H1 (cell line): ENCODE measurements around the gene LYAR. TPM values are rescaled to one million over a fixed set of nuclear protein-coding genes. Genes with fewer than 3 reads are reported as not detected.
"Not testable (repeated sequence)": the region's sequence is repeated elsewhere in the genome, so short reads cannot be mapped to it uniquely, and the experiment has no call there.

Source experiments
- CTCF ChIA-PET: fragments of 300-600 bp; sonication (Branson Sonifier 250); formaldehyde crosslinking; loops from one replicate; lab custom pipeline; 2021; ENCODE audit not compliant: partially characterized antibody; lab: Charles Lee
- POLR2A ChIA-PET: fragments of 300-600 bp; sonication (Branson Sonifier 250); formaldehyde crosslinking; loops from one replicate; lab custom pipeline; 2021; ENCODE audit warnings: inconsistent platforms; ENCODE audit not compliant: partially characterized antibody; lab: Charles Lee
- DNase-seq, 2 experiments: peaks; one replicate each; pipeline versions ENCODE4 v3.0.0 to v3.0.0-alpha.2; 2010 to 2022; ENCODE audit warnings: low spot score in 2 of 2, low read depth in 1 of 2, mixed read lengths in 1 of 2
- FAIRE-seq: peaks from 2 replicates; lab custom pipeline; 2011; peaks lifted over from hg19 to GRCh38; lab: Jason Lieb, UNC
- H2AFZ ChIP-seq: 2 replicates; pipeline ENCODE4 v1.8.1; 2012; ENCODE audit warnings: low read length, inconsistent platforms
- H2AK5ac ChIP-seq: 2 replicates; pipeline ENCODE4 v1.6.1; 2013; ENCODE audit warnings: low read depth, low read length
- H2BK120ac ChIP-seq: replicated peaks from 2 replicates; pipeline ENCODE3; 2013; ENCODE audit warnings: low read depth, low read length, inconsistent platforms
- H2BK12ac ChIP-seq: 2 replicates; pipeline ENCODE4 v1.6.1; 2013; ENCODE audit warnings: low read depth, low read length
- H2BK15ac ChIP-seq: 2 replicates; pipeline ENCODE4 v1.6.1; 2013; ENCODE audit warnings: low read length
- H2BK20ac ChIP-seq: 2 replicates; pipeline ENCODE4 v1.6.1; 2013; ENCODE audit warnings: low read length
- H2BK5ac ChIP-seq: 2 replicates; pipeline ENCODE4 v1.6.1; 2013; ENCODE audit warnings: low read depth, low read length
- H3K14ac ChIP-seq: 2 replicates; pipeline ENCODE4 v1.6.1; 2013; ENCODE audit warnings: inconsistent platforms; ENCODE audit not compliant: insufficient read length
- H3K18ac ChIP-seq: 2 replicates; pipeline ENCODE4 v1.6.1; 2013; ENCODE audit warnings: low read length; ENCODE audit errors: extremely low read depth
- H3K23ac ChIP-seq: 2 replicates; pipeline ENCODE4 v1.6.1; 2013; ENCODE audit warnings: inconsistent platforms; ENCODE audit not compliant: insufficient read length
- H3K23me2 ChIP-seq: 2 replicates; pipeline ENCODE4 v1.6.1; 2013; ENCODE audit warnings: low read depth, low read length
- H3K27ac ChIP-seq: 2 replicates; pipeline ENCODE4 v1.6.1; 2011; ENCODE audit warnings: low read depth, low read length, inconsistent platforms
- H3K27me3 ChIP-seq, 4 experiments: replicated peaks in 1 of 4; 1 replicate in 1 of 4; 2 replicates in 3 of 4; pipeline versions ENCODE4 v1.6.1 to v1.8.1; 2011 to 2013; ENCODE audit warnings: low read length in 3 of 4, mild to moderate bottlenecking in 3 of 4, inconsistent platforms in 2 of 4, mixed read lengths in 2 of 4, moderate library complexity in 1 of 4; ENCODE audit not compliant: control insufficient read depth in 3 of 4, insufficient read depth in 3 of 4; ENCODE audit errors: extremely low read depth in 1 of 4
- H3K36me3 ChIP-seq, 4 experiments: 2 replicates each; pipeline versions ENCODE4 v1.6.1 to v1.8.1; 2011 to 2013; ENCODE audit warnings: mild to moderate bottlenecking in 4 of 4, low read length in 3 of 4, moderate library complexity in 2 of 4, control low read depth in 1 of 4, inconsistent platforms in 1 of 4; ENCODE audit not compliant: insufficient read depth in 4 of 4, control insufficient read depth in 2 of 4
- H3K4ac ChIP-seq: replicated peaks from 2 replicates; pipeline ENCODE3; 2013; ENCODE audit warnings: low read length, low read depth, mixed read lengths, inconsistent platforms; ENCODE audit not compliant: insufficient read length
- H3K4me1 ChIP-seq, 4 experiments: replicated peaks in 1 of 4; 1 replicate in 1 of 4; 2 replicates in 3 of 4; pipeline versions ENCODE4 v1.6.1 to v1.8.1; 2011 to 2013; ENCODE audit warnings: low read length in 3 of 4, inconsistent platforms in 2 of 4, mixed read lengths in 1 of 4; ENCODE audit not compliant: insufficient read depth in 4 of 4, control insufficient read depth in 3 of 4
- H3K4me2 ChIP-seq, 2 experiments: 2 replicates each; pipeline versions ENCODE4 v1.6.1 to v1.8.1; 2011 to 2013; ENCODE audit warnings: low read depth in 2 of 2, low read length in 2 of 2, control low read depth in 1 of 2, inconsistent platforms in 1 of 2, mild to moderate bottlenecking in 1 of 2; ENCODE audit not compliant: insufficient read depth in 1 of 2
- H3K4me3 ChIP-seq, 4 experiments: fragments of 200-600, 300-600 bp in 1 of 4; sonication (generic), shearing (Covaris generic), sonication (Bioruptor Twin) in 1 of 4; 2 replicates each; pipeline versions ENCODE4 v1.5.1 to v1.8.1; 2011 to 2016; ENCODE audit warnings: low read length in 4 of 4, low read depth in 3 of 4, control low read depth in 2 of 4, inconsistent platforms in 2 of 4, mild to moderate bottlenecking in 2 of 4, mixed read lengths in 1 of 4, moderate library complexity in 1 of 4; ENCODE audit not compliant: insufficient read depth in 2 of 4; ENCODE audit errors: extremely low read depth in 1 of 4
- H3K56ac ChIP-seq: replicated peaks from 2 replicates; pipeline ENCODE3; 2013; ENCODE audit warnings: low read depth, mild to moderate bottlenecking, mixed read lengths, low read length, inconsistent platforms; ENCODE audit not compliant: insufficient read length
- H3K79me1 ChIP-seq: 2 replicates; pipeline ENCODE4 v1.6.1; 2013; ENCODE audit warnings: low read depth, low read length, control low read depth
- H3K79me2 ChIP-seq, 2 experiments: 2 replicates each; pipeline versions ENCODE4 v1.6.1 to v1.8.1; 2012 to 2013; ENCODE audit warnings: low read length in 2 of 2, mild to moderate bottlenecking in 2 of 2, inconsistent platforms in 1 of 2; ENCODE audit not compliant: insufficient read depth in 2 of 2, control insufficient read depth in 1 of 2
- H3K9ac ChIP-seq, 4 experiments: replicated peaks in 1 of 4; 1 replicate in 1 of 4; 2 replicates in 3 of 4; pipeline versions ENCODE4 v1.6.1 to v1.8.1; 2011 to 2013; ENCODE audit warnings: low read depth in 3 of 4, low read length in 3 of 4, control low read depth in 2 of 4, mild to moderate bottlenecking in 2 of 4, moderate library complexity in 2 of 4, inconsistent platforms in 1 of 4; ENCODE audit errors: extremely low read depth in 1 of 4
- H3K9me3 ChIP-seq, 2 experiments: 2 replicates each; pipeline versions ENCODE4 v1.6.1 to v1.8.1; 2012 to 2013; ENCODE audit warnings: mild to moderate bottlenecking in 2 of 2, moderate library complexity in 2 of 2, control low read depth in 1 of 2, inconsistent platforms in 1 of 2, low read depth in 1 of 2, low read length in 1 of 2, mixed read lengths in 1 of 2; ENCODE audit not compliant: insufficient read depth in 2 of 2
- H4K20me1 ChIP-seq, 2 experiments: replicated peaks in 1 of 2; 2 replicates each; pipeline versions ENCODE3 to v1.8.1; 2011 to 2013; ENCODE audit warnings: inconsistent platforms in 2 of 2, low read length in 2 of 2, mild to moderate bottlenecking in 1 of 2; ENCODE audit not compliant: insufficient read depth in 2 of 2, control insufficient read depth in 1 of 2
- H4K5ac ChIP-seq: 2 replicates; pipeline ENCODE4 v1.6.1; 2013; ENCODE audit warnings: low read length, low read depth, mixed read lengths, inconsistent platforms; ENCODE audit not compliant: insufficient read length
- H4K8ac ChIP-seq: 2 replicates; pipeline ENCODE4 v1.8.0; 2013; ENCODE audit warnings: mild to moderate bottlenecking, moderate library complexity, low read length, inconsistent platforms; ENCODE audit not compliant: insufficient read depth; ENCODE audit errors: extremely low read depth
- H4K91ac ChIP-seq: replicated peaks from 2 replicates; pipeline ENCODE3; 2013; ENCODE audit warnings: low read length, mixed read lengths, inconsistent platforms; ENCODE audit not compliant: insufficient read length
- WGBS, 2 experiments: shearing (Covaris generic) in 1 of 2; methylation state at CpG; one replicate each; pipeline versions ENCODE4 v1.1.6 to v1.1.7; 2013 to 2015; ENCODE audit warnings: low lambda C conversion rate in 2 of 2, mixed read lengths in 2 of 2, inconsistent platforms in 1 of 2, low coverage in 1 of 2, missing lambda C conversion rate in 1 of 2; ENCODE audit not compliant: insufficient replicate concordance in 2 of 2, insufficient coverage in 1 of 2, insufficient read length in 1 of 2; ENCODE audit errors: extremely low coverage in 1 of 2, missing lambda C conversion rate in 1 of 2; 5-methylcytosine and 5-hydroxymethylcytosine counted together
- polyA plus RNA-seq, 7 experiments: library from polyadenylated mRNA; depleted of rRNA in 3 of 7; stranded (reverse) in 5 of 7; unstranded in 2 of 7; fragments of >200 nt in 5 of 7; fragments of 200-250 nt in 2 of 7; gene quantifications; 1 replicate in 5 of 7; 2 replicates in 1 of 7; 4 replicates in 1 of 7; pipeline versions ENCODE4 v1.2.1 to v1.2.3, GENCODE V29; 2011 to 2013; ENCODE audit warnings: missing spikeins in 2 of 7, mixed read lengths in 2 of 7
- total RNA-seq: library from RNA; stranded (reverse); fragmentation: NEBNext Ultra II Directional; extraction: Animal tissue kit (Norgen Biotek cat#: 25700); gene quantifications from 2 replicates; pipeline ENCODE4 v1.2.1, GENCODE V29; 2021

LYAR gene
- total and polyA plus RNA-seq, 2 of the 8 experiments (the other 6 are each of a cell fraction or from before 2014, with no cell fraction given) = 6.5 to 46.9 TPM

- not testable (repeated sequence) for H3K23ac ChIP-seq, H3K79me2 ChIP-seq, DNase-seq, H2BK5ac ChIP-seq, H4K91ac ChIP-seq, H3K56ac ChIP-seq, H3K27ac ChIP-seq, H2AK5ac ChIP-seq, H2BK12ac ChIP-seq, H3K9me3 ChIP-seq, H3K23me2 ChIP-seq, H3K4ac ChIP-seq, H2BK15ac ChIP-seq, FAIRE-seq, H2BK120ac ChIP-seq, H4K5ac ChIP-seq, H3K14ac ChIP-seq, H3K4me1 ChIP-seq, H3K27me3 ChIP-seq, H2BK20ac ChIP-seq, H2AFZ ChIP-seq, H4K20me1 ChIP-seq, H3K79me1 ChIP-seq, H3K18ac ChIP-seq, H3K9ac ChIP-seq, H4K8ac ChIP-seq
- WGBS, 2 experiments = 91% methylated on average over 11 of the region's 15 CpGs; no CpG with 5 or more reads in 1 of the 2 experiments
- Histone ChIP-seq H3K4me2 (peak overlapping the region; percentile 87 to 89; a peak in 2 of 4 replicates), H3K36me3 (peaks cover 0 to 11% (median 4%) of the 10 kb centered on the region in 4 experiments; a peak in 4 of 8 replicates), H3K4me3 (peak overlapping the region in 1 of 4 experiments; percentile 94; a peak in 3 of 8 replicates)
- CTCF ChIA-PET = interaction anchor here (1.5 to 1.7 kb wide), 2 partner anchors 10 to 44 kb away, joined by 3 to 8 read pairs; no protein-coding TSS in a partner anchor
- POLR2A ChIA-PET = interaction anchor here (1.0 kb wide), 1 partner anchor 17 kb away, joined by 3 read pairs; no protein-coding TSS in a partner anchor
These were observed 40.6 kb downstream of the LYAR start for GRCh38 chr4:4249342-4249741.
